ENCODE data around the gene RETN.

Gene RETN

DNA sequence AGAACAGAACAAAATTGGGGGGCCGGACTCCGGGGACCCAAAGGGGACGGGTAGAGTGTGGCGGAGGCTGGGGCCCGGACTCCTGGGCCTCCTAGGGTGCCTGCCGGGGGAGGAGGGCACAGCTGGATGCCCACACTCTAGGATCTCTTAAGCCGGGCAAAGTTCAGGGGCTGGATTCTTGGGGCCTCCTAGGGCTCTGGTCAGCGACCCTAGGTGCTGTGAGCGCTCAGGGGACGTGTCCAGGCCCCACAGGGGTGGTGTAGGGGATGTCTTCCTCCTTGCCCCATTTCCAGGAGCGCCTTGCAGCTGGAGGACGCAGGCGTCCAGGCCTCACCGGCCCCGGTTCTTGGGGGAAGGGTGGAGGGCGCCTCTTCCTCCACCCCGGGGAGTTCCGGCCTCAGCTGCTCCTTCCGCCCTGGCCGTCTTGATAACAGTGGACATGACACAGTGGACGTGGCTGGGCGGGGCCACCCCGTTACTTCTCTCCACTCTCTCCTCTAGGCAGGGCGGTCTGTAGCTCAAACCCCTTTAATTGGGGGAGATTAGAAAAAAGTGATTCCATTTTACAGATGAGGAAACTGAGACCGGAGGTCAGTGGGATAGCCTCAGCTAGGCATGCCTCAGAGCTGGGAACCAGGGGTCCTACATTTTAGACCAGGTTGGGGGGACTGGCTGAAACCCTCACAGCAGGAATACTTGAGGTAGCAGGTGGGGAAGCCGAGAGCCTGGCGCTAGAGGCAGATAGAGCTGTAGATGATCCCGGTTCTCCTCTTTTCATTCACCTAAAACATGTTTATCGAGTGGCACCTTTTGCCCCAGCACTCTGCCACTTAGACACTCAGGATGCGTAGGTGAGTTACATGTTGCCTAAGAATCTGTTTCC is 31.2 kb upstream of the RETN start:
- DNase-seq (ENCODE audit: low spot score): peak; percentile 62

DNA sequence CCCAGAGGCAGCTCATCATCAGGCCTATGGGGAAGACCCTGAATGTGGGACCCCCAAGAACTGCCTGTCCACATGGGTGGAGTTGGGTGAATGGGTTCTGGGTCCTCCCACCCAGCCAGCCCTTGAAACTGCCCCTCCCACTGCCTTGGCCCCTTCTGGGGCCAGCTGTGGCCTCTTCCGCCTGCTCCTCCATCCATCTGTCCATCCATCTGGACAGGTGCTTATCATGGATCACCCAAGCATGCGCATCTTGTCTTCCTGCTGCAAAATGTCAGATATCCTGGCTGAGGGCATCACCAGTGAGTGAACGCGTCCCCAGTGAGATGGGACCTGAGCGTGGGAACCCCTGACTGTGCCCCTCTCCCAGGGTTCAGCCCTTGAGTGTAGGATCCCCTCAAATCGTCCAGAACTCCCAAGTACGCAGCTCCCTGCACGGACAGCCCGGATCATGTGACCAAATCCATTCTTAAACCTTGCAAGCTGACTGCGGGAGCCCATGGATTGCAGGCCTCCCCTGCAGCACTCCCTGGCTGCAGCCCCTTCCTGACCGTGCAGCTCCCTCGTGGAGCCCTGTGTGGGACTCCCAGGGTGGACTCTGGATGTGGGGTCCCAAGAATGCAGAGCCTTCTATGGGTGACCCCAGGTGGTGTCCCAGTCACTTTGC is 29.9 kb upstream of the RETN start:
- DNase-seq (ENCODE audit: low spot score): no peak

DNA sequence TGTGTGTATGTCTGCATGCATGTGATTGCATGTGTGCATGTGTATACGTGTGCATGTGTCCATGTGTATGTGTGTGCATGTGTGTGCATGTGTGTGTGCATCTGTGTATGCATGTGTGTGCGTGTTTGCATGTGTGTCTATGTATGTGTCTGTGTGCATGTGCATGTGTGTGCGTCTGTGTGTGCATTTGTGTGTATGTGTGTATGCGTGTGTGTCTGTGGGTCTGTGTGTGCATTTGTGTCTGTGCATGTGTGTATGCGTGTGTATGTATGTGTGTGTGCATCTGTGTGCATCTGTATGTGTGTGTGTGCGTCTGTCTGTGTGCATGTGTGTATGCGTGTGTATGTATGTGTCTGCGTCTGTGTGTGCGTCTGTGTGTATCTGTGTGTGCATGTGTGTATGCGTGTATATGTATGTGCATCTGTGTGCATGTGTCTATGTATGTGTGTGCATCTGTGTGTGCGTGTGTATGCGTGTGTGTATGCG is 28.9 kb upstream of the RETN start:
- no peak for DNase-seq (ENCODE audit: low spot score)

GRCh38 chr19:7640803-7641202 is 28.0 kb upstream of the RETN start:
- no peak for DNase-seq (ENCODE audit: low spot score)

- DNase-seq (ENCODE audit: low spot score): no peak
These were observed 27.3 kb upstream of the RETN start for GRCh38 chr19:7641290-7642276.

DNA sequence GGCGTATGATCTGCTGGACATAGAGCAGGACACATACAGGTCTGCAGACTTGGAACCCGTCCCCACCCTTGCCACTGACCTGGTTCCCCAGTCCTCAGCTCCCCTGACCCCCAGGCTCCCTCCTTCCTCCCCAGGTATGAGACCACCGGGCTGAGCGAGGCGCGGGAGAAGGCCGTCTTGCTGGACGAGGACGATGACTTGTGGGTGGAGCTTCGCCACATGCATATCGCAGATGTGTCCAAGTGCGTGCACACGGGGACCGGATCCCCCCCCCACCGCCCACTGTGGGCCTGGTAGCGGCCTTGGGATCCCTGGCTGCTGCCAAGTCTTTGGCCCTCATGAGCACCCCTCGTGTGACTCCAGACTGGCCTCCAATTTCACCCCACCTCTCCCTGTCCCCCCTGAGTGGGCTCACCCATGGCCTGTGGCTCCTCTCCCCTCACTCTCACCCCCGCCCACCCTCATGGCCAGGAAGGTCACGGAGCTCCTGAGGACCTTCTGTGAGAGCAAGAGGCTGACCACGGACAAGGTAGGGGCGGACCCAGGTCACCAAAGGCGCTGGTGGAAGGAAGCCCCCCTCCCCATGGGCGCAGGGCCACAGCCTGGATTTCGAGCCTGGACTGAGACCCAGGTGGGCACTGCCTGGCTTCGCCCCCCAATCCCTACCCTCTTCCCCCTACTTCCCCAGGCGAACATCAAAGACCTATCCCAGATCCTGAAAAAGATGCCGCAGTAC is 26.4 kb upstream of the RETN start:
- no peak for DNase-seq (ENCODE audit: low spot score)

DNA sequence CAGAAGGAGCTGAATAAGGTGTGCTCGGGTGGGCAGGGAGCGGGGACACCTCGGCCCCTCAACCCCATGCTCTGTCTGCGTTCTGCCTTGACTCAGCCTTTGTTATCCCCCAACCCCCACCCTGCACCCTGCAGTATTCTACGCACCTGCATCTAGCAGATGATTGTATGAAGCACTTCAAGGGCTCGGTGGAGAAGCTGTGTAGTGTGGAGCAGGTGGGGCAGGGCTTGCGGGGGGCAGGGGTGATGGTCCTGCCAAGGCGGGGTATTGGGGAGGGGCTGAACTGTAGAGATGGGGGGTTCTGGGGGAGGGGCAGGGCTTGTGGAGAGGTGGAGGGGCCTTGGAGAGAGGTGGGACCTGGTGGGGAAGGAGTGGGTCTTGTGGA is 25.8 kb upstream of the RETN start:
- DNase-seq (ENCODE audit: low spot score): no peak

DNA sequence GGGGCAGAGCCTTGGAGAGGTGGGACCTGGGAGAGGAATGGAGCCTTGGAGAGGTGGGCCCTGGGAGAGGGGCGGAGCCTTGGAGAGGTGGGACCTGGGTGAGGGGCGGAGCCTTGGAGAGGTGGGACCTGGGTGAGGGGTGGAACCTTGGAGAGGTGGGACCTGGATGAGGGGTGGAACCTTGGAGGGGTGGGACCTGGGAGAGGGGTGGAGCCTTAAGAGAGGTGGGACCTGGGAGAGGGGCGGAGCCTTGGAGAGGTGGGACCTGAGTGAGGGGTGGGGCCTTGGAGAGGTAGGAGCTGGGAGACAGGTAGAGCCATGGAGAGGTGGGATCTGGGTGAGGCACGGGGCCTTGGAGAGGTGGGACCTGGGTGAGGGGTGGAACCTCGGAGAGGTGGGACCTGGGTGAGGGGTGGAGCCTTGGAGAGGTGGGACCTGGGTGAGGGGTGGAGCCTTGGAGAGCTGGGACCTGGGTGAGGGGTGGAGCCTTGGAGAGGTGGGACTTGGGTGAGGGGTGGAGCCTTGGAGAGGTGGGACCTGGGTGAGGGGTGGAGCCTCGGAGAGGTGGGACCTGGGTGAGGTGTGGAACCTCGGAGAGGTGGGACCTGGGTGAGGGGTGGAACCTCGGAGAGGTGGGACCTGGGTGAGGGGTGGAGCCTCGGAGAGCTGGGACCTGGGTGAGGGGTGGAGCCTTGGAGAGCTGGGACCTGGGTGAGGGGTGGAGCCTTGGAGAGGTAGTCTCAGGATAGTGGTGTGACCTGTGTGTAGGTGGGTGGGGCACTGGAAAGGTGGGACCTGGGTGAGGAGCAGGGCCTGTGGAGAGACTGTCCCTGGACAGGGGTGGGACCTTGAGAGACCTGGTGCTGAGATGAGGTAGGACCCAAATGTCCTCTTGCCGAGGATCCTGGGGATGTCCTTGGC is 25.0 kb upstream of the RETN start:
- peak; percentile 48 for DNase-seq (ENCODE audit: low spot score)

DNA sequence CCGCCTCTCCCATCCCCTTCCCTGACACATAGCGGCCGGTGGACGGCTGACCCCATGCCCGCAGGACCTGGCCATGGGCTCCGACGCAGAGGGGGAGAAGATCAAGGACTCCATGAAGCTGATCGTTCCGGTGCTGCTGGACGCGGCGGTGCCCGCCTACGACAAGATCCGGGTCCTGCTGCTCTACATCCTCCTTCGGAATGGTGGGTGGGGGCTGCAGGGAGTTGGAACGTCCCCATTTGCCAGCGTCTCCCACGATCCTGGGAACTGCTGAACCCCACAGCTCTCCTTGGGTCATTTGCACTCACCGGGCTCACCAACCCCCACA is 24.3 kb upstream of the RETN start:
- no peak for DNase-seq (ENCODE audit: low spot score)

DNA sequence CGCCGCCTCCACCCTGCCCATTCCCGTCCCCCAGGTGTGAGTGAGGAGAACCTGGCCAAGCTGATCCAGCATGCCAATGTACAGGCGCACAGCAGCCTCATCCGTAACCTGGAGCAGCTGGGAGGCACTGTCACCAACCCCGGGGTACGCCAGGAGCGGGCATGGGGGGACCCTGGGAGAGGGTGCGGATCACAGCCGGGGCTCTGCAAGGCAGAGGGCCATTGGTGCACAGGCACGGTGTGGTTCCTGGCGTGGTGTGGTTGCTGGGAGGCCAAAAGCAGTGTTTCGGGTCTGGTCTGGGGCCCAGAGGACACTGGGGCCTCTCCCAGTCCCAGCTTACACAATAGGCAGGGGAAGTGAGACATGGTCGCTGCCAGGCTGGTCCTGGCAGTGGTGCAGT is 23.7 kb upstream of the RETN start:
- no peak for DNase-seq (ENCODE audit: low spot score)

GRCh38 chr19:7645656-7646425 is 23.0 kb upstream of the RETN start:
- no peak for DNase-seq (ENCODE audit: low spot score)

GRCh38 chr19:7646426-7646700 is 22.5 kb upstream of the RETN start:
- DNase-seq (ENCODE audit: low spot score): no peak

DNA sequence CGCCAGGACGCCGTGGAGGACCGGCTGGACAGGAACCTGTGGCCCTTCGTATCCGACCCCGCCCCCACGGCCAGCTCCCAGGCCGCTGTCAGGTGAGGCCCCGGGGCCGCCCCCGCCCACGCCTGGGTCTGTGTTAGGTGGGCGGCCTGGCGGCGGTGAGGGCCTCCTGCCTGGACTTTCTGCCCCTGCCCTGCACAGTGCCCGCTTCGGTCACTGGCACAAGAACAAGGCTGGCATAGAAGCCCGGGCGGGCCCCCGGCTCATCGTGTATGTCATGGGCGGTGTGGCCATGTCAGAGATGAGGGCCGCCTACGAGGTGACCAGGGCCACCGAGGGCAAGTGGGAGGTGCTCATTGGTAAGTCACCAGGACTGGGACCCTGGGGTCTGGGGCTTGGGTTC is 21.7 kb upstream of the RETN start:
- DNase-seq (ENCODE audit: low spot score): no peak

- DNase-seq (ENCODE audit: low spot score): peak; percentile 63
These were observed 20.4 kb upstream of the RETN start for GRCh38 chr19:7648265-7649014.

DNA sequence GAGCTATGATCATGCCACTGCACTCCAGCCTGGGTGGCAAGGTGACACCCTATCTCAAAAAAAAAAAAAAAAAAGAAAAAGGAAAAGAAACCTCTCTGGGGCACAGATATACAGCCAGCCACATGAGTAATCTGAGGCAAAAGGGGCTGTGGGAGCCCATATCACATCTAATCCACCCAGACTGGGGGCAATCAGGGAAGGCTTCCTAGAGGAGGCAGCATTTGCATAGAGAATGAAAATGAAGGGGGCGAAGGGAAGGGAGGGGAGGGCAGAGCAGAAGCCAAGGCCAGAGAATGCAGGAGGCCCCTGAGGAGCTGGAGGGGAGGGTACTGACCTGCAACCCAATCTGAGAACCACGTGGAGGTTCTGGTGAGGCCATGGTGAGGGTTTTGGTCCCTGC is 18.7 kb upstream of the RETN start:
- DNase-seq (ENCODE audit: low spot score): no peak

GRCh38 chr19:7652061-7652641 is 16.7 kb upstream of the RETN start:
- DNase-seq (ENCODE audit: low spot score): peak; percentile 86

DNA sequence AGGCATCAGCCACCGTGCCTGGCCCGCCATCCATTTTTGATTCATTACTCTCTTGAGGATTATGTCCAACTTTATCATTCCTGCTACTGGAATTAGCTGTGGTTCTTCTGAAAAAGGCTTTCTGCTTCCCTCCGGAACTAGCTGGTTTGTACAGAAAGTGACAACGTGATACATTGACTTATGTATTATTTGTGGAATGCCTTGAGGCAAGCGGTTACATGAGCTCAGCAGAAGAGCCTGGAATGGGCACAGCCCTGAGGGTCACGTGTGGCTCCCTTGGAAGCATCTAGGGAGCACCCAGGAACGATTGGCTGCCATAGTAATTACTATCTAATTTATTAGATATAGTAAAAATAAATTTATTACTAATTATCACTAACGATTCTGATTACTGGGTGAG is 14.4 kb upstream of the RETN start:
- no peak for DNase-seq (ENCODE audit: low spot score)

- no peak for DNase-seq (ENCODE audit: low spot score)
These were observed 13.3 kb upstream of the RETN start for GRCh38 chr19:7655581-7655980.

Data from hematopoietic multipotent progenitor cell treated with erythropoietin and hydrocortisone succinate and interleukin-3 and kit ligand, for 15 days (in vitro differentiated cells).